D721Med (cell line): Measurements from ENCODE around the gene PTEN.

Source experiments
- DNase-seq: peaks from one replicate; pipeline ENCODE4 v3.0.0; 2011; ENCODE audit warnings: low spot score; ENCODE audit not compliant: insufficient read length
- FAIRE-seq: peaks from 2 replicates; lab custom pipeline; 2011; peaks lifted over from hg19 to GRCh38; lab: Jason Lieb, UNC
- CTCF ChIP-seq: IDR thresholded peaks from 2 replicates; pipeline ENCODE4 v1.5.1; 2012; ENCODE audit warnings: mild to moderate bottlenecking, control low read depth; ENCODE audit not compliant: insufficient read depth; ENCODE audit errors: missing control alignments

PTEN gene

GRCh38 chr10:87930141-87930540, 66.7 kb downstream of the PTEN start:
- FAIRE-seq, result no peak
- no peak for DNase-seq
- TF ChIP-seq CTCF, result no peak

- no peak for TF ChIP-seq CTCF
- no peak for FAIRE-seq
- DNase-seq, result no peak
These were observed 67.8 kb downstream of the PTEN start for GRCh38 chr10:87930934-87931835.

GRCh38 chr10:87931836-87932230, 68.4 kb downstream of the PTEN start:
- no peak for FAIRE-seq
- no peak for DNase-seq
- no peak for TF ChIP-seq CTCF

- no peak for TF ChIP-seq CTCF
- no peak for DNase-seq
- peak; percentile 11 for FAIRE-seq
These were observed 72.1 kb downstream of the PTEN start for GRCh38 chr10:87935290-87936141.

- DNase-seq (no peak), FAIRE-seq (no peak)
- no peak for TF ChIP-seq CTCF
These were observed 76.8 kb downstream of the PTEN start for GRCh38 chr10:87940210-87940609.

GRCh38 chr10:87942884-87943527, 79.6 kb downstream of the PTEN start:
- DNase-seq (no peak), FAIRE-seq (no peak)
- TF ChIP-seq CTCF, result no peak
